SW480 (cell line): ENCODE measurements around the gene ITGAL.
"Not testable (repeated sequence)": the region's sequence is repeated elsewhere in the genome, so short reads cannot be mapped to it uniquely, and the experiment has no call there.

Experiments used
- DNase-seq: peaks from one replicate; pipeline ENCODE4 v3.0.0-alpha.2; 2016; ENCODE audit warnings: low spot score

The ITGAL gene

GRCh38 chr16:30491744-30492308 lies 19.3 kb downstream of the ITGAL start:
- peak; percentile 55 for DNase-seq

DNA sequence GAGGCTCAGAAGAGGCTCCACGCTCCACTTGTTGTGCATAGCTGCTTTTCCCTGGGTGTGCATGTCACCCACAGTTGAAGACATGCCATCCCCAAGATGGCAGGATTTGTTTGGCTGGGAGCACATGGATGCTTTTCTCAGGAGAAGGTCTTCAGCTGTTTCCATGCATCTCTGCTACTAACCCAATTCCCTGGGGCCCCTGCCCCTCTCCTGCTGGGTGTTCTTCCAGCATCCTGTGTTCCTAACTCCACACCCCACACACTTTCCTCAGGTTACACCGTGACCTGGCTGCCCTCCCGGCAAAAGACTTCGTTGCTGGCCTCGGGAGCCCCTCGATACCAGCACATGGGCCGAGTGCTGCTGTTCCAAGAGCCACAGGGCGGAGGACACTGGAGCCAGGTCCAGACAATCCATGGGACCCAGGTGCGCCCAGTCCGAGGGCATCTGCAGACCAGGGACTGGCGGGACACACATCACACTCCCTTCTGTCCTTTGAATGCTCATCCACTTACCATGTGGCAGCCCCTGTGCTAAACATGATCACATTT lies 21.5 kb downstream of the ITGAL start:
- no peak for DNase-seq

DNA sequence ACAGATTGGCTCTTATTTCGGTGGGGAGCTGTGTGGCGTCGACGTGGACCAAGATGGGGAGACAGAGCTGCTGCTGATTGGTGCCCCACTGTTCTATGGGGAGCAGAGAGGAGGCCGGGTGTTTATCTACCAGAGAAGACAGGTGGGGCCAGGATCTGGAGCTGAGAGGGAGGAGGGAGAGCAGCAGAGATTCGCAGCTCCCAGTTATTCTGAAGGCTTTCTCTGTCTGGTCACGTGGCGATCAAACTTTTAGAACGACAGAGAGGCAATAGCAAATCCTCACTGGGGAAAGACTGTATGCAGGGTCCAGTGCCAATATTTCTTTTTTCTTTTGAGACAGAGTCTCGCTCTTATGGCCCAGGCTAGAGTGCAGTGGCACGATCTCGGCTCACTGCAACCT lies 22.2 kb downstream of the ITGAL start:
- no peak for DNase-seq

- DNase-seq: no peak
Observed at GRCh38 chr16:30499284-30499683, 26.7 kb downstream of the ITGAL start.

- DNase-seq: no peak
Observed at GRCh38 chr16:30503403-30504296, 31.1 kb downstream of the ITGAL start.

- no peak for DNase-seq
Observed at GRCh38 chr16:30509081-30509765, 36.7 kb downstream of the ITGAL start.

DNA sequence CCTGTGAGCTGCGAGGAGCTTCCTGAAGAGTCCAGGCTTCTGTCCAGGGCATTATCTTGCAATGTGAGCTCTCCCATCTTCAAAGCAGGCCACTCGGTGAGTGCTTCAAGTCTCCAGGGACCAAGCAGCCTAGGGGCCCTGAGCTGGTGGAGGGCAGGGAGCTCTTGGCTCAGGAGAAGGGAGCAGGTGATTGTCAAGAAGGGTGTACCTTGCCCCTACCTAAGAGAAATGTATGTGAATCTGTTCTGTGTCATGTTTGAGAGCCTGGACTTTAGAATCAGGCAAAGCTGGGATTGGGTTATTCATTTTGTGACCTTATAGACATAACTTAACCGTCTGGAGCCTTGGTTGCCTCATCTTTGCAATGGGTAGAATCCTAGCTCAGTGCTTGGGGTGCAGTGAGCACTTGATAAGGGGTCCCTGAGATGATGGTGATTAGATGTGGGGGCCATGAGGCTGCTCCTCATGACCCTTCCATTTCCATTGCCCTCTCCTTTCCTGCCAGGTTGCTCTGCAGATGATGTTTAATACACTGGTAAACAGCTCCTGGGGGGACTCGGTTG lies 37.9 kb downstream of the ITGAL start:
- DNase-seq: no peak

GRCh38 chr16:30511509-30511908 lies 39.0 kb downstream of the ITGAL start:
- no peak for DNase-seq

DNA sequence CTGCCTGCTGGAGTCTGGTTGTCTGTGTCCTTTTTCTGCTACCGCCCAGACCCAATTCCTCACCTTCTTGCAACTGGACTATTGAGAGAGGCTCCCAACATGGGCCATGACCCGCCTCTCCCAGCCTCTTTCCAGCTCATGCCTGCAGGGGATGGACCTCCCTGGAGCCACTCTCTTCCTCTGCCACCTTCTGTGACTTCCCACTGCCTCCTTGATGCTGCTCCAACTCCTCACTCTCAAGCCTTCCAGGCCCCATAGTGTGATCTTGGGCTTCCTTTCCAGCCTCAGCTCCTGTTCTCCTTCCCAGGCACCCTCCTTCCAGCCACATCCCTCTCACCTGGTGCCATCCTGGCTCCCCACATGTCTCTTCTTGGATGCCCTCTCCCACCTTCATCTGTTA lies 42.7 kb downstream of the ITGAL start:
- DNase-seq: no peak

DNA sequence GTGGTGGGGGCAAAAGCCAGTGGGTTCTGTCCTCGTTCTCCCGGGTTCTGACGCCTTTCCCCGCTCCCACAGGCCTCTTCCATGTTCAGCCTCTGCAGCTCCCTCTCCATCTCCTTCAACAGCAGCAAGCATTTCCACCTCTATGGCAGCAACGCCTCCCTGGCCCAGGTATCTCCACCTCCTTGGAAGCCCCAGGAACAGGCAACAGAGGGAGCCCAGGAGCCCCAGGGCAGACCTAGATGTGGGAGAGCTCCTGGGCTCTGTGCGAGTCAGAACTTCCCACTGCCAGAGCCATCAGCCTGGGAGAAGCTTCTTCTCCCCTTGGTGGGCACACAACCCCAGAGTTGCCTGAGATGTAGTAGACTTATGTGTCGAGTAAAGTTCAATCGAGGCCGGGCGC lies 46.0 kb downstream of the ITGAL start:
- DNase-seq: no peak

DNA sequence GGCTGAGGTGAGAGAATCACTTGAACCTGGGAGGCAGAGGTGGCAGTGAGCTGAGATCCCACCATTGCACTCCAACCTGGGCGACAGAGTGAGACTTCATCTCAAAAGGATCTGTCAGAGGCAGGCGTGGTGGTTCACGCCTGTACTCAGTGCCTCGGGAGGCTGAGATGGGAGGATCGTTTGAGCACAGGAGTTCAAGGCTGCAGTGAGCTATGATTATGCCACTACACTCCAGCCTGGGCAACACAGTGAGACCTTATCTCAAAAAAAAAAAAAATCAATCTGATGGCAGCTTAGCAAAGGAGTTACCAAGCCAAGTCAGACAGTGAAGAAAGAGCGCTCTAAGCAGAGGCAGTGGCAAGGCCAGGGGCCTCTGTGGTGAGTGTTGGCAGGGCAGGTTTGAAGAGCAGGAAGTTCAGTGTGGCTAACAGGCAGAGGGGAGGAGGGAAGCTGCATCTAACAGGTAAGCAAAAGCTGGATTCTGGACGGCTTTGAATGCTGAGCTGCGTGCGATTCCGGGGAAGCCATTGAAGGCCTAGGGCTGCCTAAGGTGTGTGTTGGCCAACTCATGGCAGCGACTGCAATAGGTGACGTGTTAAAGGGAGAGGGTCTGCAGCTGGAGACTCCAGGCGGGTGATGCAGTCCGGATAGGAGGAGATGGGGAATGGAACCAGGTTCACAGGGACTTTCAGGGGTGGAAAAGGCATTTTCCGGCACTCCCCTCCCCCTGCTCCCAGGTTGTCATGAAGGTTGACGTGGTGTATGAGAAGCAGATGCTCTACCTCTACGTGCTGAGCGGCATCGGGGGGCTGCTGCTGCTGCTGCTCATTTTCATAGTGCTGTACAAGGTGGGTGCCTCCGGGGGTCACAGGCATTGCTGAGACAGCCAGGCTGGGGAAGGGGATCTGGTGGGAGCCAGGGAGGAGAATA lies 46.8 kb downstream of the ITGAL start:
- no peak for DNase-seq

- no peak for DNase-seq
Observed at GRCh38 chr16:30521476-30521872, 48.9 kb downstream of the ITGAL start.

DNA sequence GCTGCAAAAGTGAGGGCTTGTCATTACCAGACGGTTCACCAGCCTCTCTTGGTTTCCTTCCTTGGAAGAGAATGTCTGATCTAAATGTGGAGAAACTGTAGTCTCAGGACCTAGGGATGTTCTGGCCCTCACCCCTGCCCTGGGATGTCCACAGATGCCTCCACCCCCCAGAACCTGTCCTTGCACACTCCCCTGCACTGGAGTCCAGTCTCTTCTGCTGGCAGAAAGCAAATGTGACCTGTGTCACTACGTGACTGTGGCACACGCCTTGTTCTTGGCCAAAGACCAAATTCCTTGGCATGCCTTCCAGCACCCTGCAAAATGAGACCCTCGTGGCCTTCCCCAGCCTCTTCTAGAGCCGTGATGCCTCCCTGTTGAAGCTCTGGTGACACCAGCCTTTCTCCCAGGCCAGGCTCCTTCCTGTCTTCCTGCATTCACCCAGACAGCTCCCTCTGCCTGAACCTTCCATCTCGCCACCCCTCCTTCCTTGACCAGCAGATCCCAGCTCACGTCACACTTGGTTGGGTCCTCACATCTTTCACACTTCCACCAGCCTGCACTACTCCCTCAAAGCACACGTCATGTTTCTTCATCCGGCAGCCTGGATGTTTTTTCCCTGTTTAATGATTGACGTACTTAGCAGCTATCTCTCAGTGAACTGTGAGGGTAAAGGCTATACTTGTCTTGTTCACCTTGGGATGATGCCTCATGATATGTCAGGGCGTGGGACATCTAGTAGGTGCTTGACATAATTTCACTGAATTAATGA lies 49.5 kb downstream of the ITGAL start:
- peak; percentile 23 for DNase-seq

DNA sequence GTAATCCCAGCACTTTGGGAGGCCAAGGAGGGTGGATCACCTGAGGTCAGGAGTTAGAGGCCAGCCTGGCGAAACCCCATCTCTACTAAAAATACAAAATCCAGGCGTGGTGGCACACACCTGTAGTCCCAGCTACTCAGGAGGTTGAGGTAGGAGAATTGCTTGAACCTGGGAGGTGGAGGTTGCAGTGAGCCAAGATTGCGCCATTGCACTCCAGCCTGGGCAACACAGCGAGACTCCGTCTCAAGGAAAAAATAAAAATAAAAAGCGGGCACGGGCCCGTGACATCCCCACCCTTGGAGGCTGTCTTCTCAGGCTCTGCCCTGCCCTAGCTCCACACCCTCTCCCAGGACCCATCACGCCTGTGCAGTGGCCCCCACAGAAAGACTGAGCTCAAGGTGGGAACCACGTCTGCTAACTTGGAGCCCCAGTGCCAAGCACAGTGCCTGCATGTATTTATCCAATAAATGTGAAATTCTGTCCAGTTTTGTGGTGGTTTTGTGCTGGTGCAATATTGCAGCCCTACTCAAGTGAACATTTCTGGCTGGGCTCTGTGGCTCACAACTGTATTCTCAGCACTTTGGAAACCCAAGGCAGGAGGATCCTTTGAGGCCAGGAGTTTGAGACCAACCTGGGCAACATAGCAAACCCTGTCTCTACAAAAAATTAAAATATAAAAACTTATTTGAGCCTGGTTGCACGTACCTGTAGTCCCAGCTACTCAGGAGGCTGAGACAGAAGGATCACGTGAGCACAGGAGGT lies 50.3 kb downstream of the ITGAL start:
- not testable (repeated sequence) for DNase-seq

- DNase-seq: no peak
Observed at GRCh38 chr16:30523768-30524574, 51.4 kb downstream of the ITGAL start.

- no peak for DNase-seq
Observed at GRCh38 chr16:30524575-30525568, 52.3 kb downstream of the ITGAL start.

DNA sequence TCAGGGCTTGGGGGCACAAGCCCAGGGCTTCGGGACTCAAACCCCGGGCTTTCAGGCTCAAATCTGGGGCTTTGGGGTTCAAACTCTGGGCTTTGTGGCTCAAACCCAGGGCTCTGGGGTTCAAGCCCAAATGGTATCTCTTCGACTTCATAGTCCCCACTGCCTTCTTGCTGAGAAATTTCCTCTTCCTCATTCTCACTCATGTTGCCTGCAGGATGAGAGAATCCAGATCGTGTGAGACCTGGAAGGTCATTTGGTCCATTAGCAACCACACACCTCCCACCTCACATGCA lies 53.2 kb downstream of the ITGAL start:
- no peak for DNase-seq
